ENCODE data around the gene DEPDC5. TPM values are rescaled to one million over a fixed set of nuclear protein-coding genes. Genes with fewer than 3 reads are reported as not detected.

Gene DEPDC5
- total RNA-seq, 1 donor from 2014 or later = 7.0 TPM

- DNase-seq (ENCODE audit: low read depth) = no peak
Measured at GRCh38 chr22:31921106-31921505, 167.3 kb downstream of the DEPDC5 start.

GRCh38 chr22:31922534-31922933 lies 168.7 kb downstream of the DEPDC5 start:
- DNase-seq (ENCODE audit: low read depth) = no peak

- DNase-seq (ENCODE audit: low read depth) = no peak
Measured at GRCh38 chr22:31923136-31923535, 169.3 kb downstream of the DEPDC5 start.

- no peak for DNase-seq (ENCODE audit: low read depth)
Measured at GRCh38 chr22:31923747-31924146, 169.9 kb downstream of the DEPDC5 start.

- no peak for DNase-seq (ENCODE audit: low read depth)
Measured at GRCh38 chr22:31925056-31925455, 171.2 kb downstream of the DEPDC5 start.

GRCh38 chr22:31926024-31926423 lies 172.2 kb downstream of the DEPDC5 start:
- no peak for DNase-seq (ENCODE audit: low read depth)

- DNase-seq (ENCODE audit: low read depth) = no peak
Measured at GRCh38 chr22:31926969-31927368, 173.2 kb downstream of the DEPDC5 start.

GRCh38 chr22:31927562-31927961 lies 173.7 kb downstream of the DEPDC5 start:
- no peak for DNase-seq (ENCODE audit: low read depth)

GRCh38 chr22:31929167-31929930 lies 175.5 kb downstream of the DEPDC5 start:
- DNase-seq (ENCODE audit: low read depth) = peak; percentile 41

- no peak for DNase-seq (ENCODE audit: low read depth)
Measured at GRCh38 chr22:31932863-31933262, 179.0 kb downstream of the DEPDC5 start.

GRCh38 chr22:31933406-31933805 lies 179.6 kb downstream of the DEPDC5 start:
- no peak for DNase-seq (ENCODE audit: low read depth)

- DNase-seq (ENCODE audit: low read depth) = no peak
Measured at GRCh38 chr22:31933816-31934482, 180.1 kb downstream of the DEPDC5 start.

- no peak for DNase-seq (ENCODE audit: low read depth)
Measured at GRCh38 chr22:31935961-31936635, 182.3 kb downstream of the DEPDC5 start.

- no peak for DNase-seq (ENCODE audit: low read depth)
Measured at GRCh38 chr22:31937341-31937740, 183.5 kb downstream of the DEPDC5 start.

GRCh38 chr22:31938296-31938695 lies 184.5 kb downstream of the DEPDC5 start:
- no peak for DNase-seq (ENCODE audit: low read depth)

- DNase-seq (ENCODE audit: low read depth) = no peak
Measured at GRCh38 chr22:31940506-31940905, 186.7 kb downstream of the DEPDC5 start.

- DNase-seq (ENCODE audit: low read depth) = no peak
Measured at GRCh38 chr22:31942091-31942490, 188.3 kb downstream of the DEPDC5 start.

- no peak for DNase-seq (ENCODE audit: low read depth)
Measured at GRCh38 chr22:31943206-31943977, 189.6 kb downstream of the DEPDC5 start.

GRCh38 chr22:31943978-31944699 lies 190.3 kb downstream of the DEPDC5 start, which contains the start of gene YWHAH:
Gene YWHAH, plus strand, starts transcription at chr22:31944535. Its CDS starts 199 bp downstream, at chr22:31944734.
- peak; percentile 95 for DNase-seq (ENCODE audit: low read depth)

- DNase-seq (ENCODE audit: low read depth) = no peak
Measured at GRCh38 chr22:31944700-31945442, 191.1 kb downstream of the DEPDC5 start.

Measured in myocyte (in vitro differentiated cells).